Pons (tissue), 1 donor: Measurements from ENCODE around the gene IZUMO4.
A peak's percentile ranks its signal among the peaks of the same experiment; 100 is the strongest.

Source experiments
- DNase-seq: peaks from one replicate; pipeline ENCODE4 v3.0.0-alpha.2; 2016; ENCODE audit warnings: low spot score

Gene IZUMO4

DNA sequence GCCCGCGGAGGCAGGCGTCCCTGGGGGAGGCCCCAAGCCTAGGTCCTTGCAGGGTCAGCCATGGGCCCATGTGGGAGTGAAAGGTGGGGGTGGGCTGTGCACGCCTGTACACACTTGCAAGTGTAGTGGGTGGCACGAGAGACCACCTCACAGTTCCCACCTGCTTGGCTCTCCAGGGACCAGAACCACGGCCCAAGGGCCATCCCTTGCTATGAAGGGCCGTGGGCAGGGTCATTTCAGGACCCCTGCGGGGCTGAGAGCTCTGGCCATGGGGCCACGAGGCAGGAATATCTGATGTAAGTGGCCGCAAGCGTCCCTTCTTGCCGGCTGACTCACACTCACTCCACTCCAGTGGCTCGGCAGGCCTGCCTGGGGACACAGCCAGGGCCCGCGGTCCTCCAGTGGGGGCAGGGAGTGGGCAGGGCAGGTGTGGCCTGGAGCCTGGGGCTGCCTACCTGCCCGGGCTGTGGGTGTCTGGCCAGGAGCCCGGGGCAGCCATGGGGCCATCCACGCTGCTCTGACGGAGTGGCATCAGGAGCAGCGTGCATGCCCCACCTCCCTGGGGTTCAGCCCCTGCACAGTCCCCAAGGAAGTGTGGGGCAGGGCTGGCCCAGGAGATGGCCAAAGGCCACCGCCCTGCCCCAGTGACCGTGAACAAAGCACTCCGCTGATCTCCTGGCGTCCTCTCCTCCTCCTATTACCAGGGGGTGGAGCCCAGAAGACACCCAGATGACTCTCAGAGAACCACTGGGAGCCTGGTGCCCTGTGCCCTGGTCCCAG lies 37.1 kb upstream of the IZUMO4 start:
- DNase-seq: peak; percentile 75

DNA sequence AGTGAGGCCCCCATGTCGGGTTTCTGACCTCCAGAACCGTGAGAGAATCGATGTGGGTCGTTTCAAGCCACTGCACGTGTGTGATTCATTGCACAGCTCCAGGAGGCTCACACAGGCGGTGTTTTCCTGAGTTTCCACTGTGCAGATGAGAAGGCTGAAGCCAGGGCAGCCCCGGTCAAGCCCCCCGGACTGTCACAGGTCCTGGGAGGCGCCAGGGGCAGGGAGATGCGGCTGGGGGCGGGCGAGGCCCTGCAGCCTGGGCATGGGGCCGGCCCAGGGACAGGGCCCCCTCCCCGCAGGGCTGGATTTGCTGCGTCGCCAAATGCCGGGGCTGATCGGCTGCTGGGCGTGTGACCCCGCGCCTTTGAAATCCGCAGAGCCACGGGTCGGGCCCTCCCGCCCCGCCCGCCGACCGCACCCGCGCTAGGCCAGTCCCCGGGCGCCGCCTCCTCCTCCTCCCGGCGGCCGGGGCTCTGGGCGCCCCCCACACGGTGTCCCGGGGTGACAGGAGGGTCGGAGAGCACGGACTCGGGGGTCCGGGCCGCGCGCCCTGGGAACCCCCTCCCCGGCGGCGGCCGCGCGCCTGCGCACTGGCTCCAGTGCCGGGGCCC lies 35.7 kb upstream of the IZUMO4 start:
- DNase-seq: peak; percentile 51

GRCh38 chr19:2061495-2062388 lies 35.0 kb upstream of the IZUMO4 start:
- peak; percentile 98 for DNase-seq

DNA sequence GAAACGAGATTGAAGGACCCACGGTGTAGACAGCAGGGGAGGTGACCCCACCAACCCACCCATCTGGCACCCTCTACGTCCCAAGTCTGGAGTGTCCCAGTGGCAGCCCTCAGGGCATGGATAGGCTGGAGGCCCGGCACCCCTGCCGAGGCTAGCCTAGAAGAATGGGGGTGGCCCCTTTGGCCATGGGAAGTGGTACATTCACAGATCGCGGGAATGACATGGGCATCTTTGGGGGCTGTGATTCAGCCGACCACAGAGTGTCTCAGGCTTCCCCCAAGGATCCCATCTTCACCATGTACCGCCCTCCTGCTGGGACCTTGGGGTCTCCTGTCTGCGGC lies 34.4 kb upstream of the IZUMO4 start:
- no peak for DNase-seq

GRCh38 chr19:2062770-2063169 lies 33.9 kb upstream of the IZUMO4 start:
- DNase-seq: no peak

DNA sequence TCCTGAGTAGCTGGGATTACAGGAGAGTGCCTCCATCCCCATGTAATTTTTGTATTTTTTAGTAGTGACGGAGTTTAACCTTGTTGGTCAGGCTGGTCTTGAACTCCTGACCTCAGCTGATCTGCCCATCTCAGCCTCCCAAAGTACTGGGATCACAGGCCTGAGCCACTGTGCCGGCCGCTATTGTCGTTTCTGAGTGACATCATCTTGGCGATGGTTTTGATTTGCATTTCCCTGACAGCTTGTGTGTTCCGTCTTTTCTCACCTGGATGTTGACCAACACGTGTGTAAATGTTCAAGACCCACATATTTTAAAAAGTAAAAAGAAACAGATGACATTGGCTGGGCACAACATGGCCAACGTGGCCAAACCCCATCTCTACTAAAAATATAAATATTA lies 32.9 kb upstream of the IZUMO4 start:
- DNase-seq: no peak

DNA sequence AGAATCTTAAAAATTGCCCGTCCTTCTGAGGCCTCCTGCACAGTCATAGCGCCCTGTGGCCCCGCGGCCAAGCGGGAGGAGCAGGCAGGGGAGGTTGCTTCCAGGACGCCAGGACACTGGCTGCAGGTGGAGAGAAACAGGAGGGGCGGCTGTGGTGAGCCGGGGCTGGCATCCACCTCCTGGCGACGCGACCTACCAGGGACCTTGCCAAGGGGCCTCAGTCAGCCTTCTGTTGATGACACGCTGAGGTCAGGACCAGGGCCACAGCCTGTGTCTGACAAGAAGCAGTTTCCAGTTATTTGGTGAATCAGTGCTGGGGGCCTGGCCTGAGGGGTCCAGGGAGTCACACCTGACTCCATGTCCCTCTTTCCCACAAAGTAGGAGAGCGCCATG lies 32.3 kb upstream of the IZUMO4 start:
- no peak for DNase-seq

- peak; percentile 60 for DNase-seq
Measured at GRCh38 chr19:2064788-2065524, 31.8 kb upstream of the IZUMO4 start.

DNA sequence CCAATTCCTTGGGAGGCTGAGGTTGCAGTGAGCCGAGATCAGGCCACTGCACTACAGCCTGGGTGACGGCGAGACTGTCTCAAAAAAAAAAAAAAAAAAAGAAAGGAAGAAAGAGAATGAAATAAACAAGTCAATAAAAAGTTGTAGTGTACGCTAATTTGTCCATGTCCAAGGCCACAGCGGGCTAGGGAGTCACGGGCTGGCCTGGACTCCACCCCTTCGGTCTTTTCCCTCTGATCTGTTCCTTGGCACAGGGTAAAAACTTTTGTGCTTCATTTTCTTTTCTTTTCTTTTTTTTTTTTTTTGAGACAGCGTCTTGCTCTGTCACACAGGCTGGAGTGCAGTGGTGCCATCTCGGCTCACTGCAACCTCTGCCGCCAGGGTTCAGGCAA lies 26.3 kb upstream of the IZUMO4 start:
- no peak for DNase-seq

- DNase-seq: no peak
Measured at GRCh38 chr19:2070986-2071673, 25.6 kb upstream of the IZUMO4 start.

DNA sequence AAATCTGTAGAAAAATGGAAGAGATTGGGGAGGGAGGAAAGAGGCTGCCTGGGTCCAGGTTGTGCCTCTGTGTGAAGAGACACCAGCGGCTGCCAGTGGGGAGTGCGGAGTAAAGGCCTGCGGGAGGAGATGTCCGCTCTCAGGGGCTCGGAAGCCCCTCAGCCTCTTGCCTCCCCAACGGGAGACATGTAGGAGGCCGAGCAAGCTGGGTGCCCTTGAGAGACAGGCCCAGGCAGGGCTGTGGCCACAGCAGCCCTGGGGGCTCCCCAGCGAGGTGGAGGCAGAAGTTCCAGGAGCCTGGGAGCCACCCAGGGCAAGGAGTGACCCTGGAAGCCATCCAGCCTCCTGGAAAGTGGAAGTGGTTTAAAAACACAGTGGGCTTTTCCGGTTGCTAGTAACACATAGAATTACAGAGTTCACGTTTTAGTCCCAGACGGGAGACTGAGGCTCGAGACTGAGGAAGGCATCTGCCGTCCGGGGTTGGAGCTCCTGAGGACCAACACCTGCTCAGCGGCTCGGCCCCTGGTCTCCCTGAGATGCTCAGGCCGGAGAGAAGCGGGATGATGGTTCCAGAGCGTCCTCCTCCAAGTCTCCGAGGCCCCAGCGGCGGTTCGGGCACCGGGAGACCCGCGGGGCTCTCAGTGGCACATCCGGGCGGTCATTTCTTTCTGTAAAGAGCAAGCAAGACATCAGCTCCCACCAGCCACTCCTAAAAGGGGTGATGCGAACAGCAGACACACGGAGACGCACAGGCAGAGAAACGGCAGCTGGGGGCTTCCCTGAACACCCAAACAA lies 23.8 kb upstream of the IZUMO4 start:
- DNase-seq: no peak

DNA sequence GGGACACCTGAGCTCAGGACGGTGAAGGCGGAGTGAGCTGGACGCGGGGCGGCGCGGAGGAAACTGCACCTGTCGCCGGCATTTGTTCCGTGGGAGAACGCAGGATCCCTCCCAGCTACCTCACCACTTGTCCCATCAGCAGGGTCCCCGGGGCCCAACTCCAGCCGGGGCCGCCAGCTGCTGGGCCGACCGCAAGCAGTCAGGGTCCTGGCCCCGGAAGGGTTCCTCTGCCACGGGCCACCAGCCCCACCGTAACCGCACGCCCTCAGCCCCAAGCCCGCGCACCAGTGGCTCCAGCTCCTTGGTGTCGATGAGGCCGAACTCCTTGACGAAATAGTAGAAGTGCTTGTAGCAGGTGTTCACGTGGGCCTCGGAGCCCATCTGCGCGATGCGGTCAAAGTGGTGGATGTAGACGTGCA lies 20.2 kb upstream of the IZUMO4 start:
- no peak for DNase-seq

DNA sequence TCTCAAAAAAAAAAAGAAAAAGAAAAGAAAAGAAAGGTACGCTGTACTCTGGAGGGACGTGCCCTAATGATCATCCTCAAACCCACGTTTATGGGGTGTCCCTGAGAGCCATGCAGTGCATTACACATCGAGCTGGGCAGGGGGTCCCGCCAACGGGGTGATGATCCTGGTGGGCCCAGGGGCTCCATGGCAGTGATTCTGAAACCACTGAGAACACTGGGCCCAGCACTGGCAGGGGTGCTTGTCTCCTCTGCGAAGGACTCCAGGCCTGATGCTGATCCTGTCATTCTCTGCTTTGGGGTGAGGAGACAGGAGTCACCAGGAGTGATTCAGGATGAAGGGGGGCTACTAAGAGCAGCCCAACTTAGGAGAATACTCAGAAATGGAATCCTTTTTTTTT lies 19.3 kb upstream of the IZUMO4 start:
- no peak for DNase-seq

DNA sequence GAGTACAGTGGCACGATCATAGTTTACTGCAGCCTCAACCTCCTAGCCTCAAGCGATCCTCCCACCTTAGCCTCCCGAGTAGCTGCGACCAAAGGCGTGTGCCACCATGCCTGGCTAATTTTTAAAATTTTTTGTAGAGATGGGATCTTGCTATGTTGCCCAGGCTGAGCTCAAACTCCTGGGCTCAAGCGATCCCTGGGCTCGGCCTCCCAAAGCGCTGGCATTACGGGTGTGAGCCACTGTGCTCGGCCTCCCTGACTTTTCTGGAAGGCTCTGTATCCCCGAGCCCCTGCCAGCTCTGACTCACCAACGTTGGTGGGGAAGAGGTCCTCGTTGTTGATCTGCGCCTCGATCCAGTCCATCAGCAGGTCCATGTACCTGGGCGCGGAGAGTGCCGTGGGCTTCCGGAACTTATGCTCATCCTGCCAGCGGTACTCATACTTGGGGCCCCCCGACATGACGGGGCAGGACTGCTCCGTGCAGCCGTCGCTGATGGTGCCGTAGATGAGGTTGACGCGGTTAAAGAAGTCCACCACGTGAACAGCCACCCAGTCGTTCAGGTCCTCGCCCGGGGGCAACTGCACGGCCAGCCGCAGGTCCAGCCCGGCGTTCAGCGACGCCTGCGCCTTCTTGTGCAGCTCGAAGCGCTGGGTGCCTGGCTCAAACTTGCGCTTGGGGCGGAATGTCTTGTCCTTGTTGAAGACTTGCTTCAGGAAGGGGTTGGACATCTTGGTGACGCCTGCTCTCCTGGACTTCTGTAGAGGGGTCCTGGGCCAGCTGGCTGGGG lies 18.7 kb upstream of the IZUMO4 start:
- no peak for DNase-seq

DNA sequence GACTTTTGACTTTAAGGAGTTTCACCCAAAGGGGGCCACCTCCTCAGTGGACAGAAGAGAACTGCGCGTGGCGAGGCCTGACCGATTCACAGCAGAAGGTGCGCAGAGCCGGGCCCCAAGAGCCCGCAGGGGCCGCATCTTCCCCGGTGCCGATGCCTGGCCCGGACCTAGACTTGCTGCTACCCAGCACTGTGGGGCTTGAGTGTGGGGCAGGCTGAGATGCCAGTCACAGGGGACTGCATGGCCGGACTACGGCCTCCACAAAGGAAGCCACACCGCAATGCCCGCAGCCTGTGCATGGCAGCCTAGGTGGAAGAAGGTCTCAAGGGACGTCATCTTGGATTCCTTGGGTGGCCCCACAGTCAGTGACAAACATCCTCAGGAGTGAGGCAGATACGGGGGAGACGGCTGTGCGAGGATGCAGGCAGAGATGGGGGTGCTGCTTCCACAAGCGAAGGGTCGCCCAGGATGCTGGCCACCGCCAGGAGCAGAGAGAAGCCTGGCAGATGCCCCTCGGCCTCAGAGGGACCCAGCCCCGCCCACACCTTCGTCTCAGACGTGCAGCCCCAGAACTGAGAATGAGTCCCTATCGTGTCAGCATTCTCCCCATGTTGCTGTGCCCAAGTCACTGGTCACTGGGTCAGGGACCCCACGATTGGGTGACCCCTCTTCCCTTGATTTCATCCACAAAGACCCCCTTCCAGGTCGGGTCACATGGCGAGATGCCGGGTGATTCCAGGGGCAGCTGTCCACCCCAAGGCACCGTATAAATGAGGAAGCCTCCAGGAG lies 17.4 kb upstream of the IZUMO4 start:
- no peak for DNase-seq

- no peak for DNase-seq
Measured at GRCh38 chr19:2079865-2080301, 16.8 kb upstream of the IZUMO4 start.

DNA sequence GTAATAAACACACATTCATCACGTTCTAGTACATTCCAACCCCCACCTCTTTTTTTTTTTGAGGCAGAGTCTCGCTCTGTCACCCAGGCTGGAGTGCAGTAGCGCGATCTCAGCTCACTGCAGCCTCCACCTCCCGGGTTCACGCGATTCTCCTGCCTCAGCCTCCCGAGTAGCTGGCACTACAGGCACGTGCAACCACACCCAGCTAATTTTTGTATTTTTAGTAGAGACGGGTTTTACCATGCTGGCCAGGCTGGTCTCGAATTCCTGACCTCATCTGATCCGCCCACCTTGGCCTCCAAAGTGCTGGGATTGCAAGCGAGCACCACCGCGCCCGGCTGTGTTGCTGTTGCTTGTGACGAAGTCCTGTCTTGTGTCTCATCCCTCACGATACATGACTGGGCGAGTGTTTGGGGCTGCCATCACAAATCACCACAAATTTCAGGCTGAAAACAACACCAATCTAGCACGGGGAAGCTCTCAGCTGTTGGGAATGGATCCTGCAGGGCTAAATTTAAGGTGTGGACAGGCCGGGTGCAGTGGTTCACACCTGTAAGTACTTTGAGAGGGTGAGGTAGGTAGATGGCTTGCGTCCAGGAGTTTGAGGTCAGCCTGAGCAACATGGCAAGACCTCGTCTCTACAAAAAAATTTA lies 16.3 kb upstream of the IZUMO4 start:
- DNase-seq: no peak
